OCI-LY3 (cell line): ENCODE data around the gene DENND1A.

Experiments
- CTCF ChIP-seq: fragments of 200-600, 300-600 bp; sonication (generic); IDR thresholded peaks from 2 replicates; pipeline ENCODE4 v1.5.1; 2014; ENCODE audit warnings: antibody characterized with exemption, low read length, low read depth
- EZH2phosphoT487 ChIP-seq: fragments of 200-600 bp; shearing (Covaris generic); IDR thresholded peaks from 2 replicates; pipeline ENCODE4 v1.6.1; 2018; ENCODE audit warnings: antibody characterized with exemption, mixed run types, low read depth

- TF ChIP-seq CTCF (no peak), EZH2phosphoT487 (no peak)
Observed at GRCh38 chr9:123416176-123416575, 513.8 kb downstream of the DENND1A start.
